ENCODE results near the gene CPM.
"Not testable (repeated sequence)": the region's sequence is repeated elsewhere in the genome, so short reads cannot be mapped to it uniquely, and the experiment has no call there.

CPM gene

DNA sequence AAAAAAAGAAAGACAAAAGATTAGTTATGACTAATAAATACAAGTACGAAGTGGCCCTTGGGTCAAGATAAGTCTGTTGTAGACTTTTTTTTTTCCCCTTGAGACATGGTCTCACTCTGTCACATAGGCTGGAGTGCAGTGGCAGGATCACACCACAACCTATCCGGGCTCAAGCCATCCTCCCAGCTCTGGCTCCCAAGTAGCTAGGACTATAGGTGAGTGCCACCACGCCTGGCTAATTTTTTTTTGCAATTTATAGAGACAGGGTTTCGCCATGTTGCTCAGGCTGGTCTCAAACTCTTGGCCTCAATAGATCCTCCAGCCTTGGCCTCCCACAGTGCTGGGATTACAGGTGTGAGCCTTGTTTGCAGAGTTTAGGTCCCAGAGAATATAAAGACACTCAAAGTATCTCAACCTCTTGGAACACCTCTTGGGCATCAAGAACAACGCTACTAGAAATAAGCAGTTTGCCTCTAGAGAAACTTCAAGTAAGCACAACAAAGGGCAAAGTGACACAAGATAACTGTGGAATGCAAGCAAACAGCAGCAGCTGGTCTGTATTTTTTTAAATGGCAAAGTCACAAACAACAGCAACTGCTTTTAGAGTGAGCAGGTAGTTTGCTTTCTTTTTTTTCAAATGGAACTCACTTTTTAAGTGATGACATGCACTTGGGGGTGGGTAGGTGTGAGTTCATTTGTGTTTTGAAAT lies 128.9 kb downstream of the CPM start:
- no peak for DNase-seq

DNA sequence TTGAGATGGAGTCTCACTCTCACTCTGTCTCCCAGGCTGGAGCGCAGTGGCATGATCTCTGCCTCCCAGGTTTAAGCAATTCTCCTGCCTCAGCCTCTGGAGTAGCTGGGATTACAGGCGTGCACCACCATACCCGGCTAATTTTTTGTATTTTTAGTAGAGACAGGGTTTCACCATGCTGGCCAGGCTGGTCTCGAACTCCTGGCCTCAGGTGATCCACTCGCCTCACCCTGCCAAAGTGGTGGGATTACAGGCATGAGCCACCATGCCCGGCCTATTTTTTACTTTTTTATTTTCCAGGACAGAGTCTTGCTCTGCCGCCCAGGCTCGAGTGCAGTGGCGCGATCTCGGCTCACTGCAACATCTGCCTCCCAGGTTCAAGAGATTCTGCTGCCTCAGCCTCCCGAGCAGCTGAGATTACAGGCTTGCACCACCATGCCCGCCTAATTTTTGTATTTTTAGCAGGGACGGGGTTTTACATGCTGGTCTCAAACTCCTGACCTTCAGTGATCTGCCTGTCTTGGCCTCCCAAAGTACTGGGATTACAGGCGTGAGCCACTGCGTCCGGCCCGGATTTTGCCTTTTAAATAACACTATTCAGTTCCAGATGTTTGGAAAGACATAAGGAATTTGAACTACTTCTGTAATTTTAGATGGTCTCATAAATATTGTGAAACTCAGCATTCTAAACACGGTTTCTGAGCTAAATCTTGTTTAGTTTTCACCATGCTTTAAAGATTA lies 129.9 kb downstream of the CPM start:
- DNase-seq: not testable (repeated sequence)

DNA sequence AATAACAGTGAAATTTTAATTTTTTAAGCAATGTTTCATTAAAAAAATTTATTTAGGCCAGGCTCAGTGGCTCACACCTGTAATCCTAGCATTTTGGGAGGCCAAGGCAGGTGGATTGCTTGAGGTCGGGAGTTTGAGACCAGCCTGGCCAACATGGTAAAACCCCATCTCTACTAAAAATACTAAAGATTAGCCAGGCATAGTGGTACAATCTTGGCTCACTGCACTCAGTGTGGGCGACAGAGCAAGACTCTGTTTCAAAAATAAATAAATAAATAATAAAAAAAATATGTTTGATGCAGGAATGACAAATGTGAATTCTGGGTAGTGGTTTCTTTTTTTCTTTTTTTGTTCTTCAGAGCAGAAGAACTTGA lies 130.6 kb downstream of the CPM start:
- not testable (repeated sequence) for DNase-seq
